ENCODE data around the gene LTB4R2.

The LTB4R2 gene

GRCh38 chr14:24266344-24267244 lies 43.3 kb upstream of the LTB4R2 start:
- TF ChIP-seq POLR2A (IDR thresholded peaks at IDR 0.05; ENCODE audit: low read depth, low read length) = no peak
- DNase-seq (ENCODE audit: insufficient read length, low spot score) (no peak), FAIRE-seq (no peak)

- DNase-seq (ENCODE audit: insufficient read length, low spot score) (no peak), FAIRE-seq (no peak)
- TF ChIP-seq POU2F2 (IDR thresholded peaks at IDR 0.05; ENCODE audit: low read depth, low read length) (no peak), SPI1 (IDR thresholded peaks at IDR 0.05; ENCODE audit: low read depth, low read length) (no peak), TAF1 (IDR thresholded peaks at IDR 0.05; ENCODE audit: low read depth, low read length) (no peak), POLR2A (IDR thresholded peaks at IDR 0.05; ENCODE audit: low read depth, low read length) (no peak), POLR2AphosphoS5 (IDR thresholded peaks at IDR 0.05; ENCODE audit: low read depth, low read length) (no peak), PAX5 (IDR thresholded peaks at IDR 0.05; ENCODE audit: insufficient read depth, low read length, severe bottlenecking) (no peak)
Measured at GRCh38 chr14:24267516-24267915, 42.4 kb upstream of the LTB4R2 start.

GRCh38 chr14:24268225-24268624 lies 41.7 kb upstream of the LTB4R2 start:
- FAIRE-seq (no peak), DNase-seq (ENCODE audit: insufficient read length, low spot score) (no peak)

GRCh38 chr14:24269368-24269767 lies 40.6 kb upstream of the LTB4R2 start:
- DNase-seq (ENCODE audit: insufficient read length, low spot score) = no peak
- no peak for FAIRE-seq
- TF ChIP-seq TAF1 (IDR thresholded peaks at IDR 0.05; ENCODE audit: low read depth, low read length) (no peak), POLR2AphosphoS5 (IDR thresholded peaks at IDR 0.05; ENCODE audit: low read depth, low read length) (no peak), PAX5 (IDR thresholded peaks at IDR 0.05; ENCODE audit: insufficient read depth, low read length, severe bottlenecking) (no peak), POU2F2 (IDR thresholded peaks at IDR 0.05; ENCODE audit: low read depth, low read length) (no peak)

More at GRCh38 chr14:24268225-24268624, 41.7 kb upstream of the LTB4R2 start:
- no peak for TF ChIP-seq PAX5 (IDR thresholded peaks at IDR 0.05; ENCODE audit: insufficient read depth, low read length, severe bottlenecking)
- no peak for TF ChIP-seq POU2F2 (IDR thresholded peaks at IDR 0.05; ENCODE audit: low read depth, low read length)
- TF ChIP-seq POLR2AphosphoS5 (IDR thresholded peaks at IDR 0.05; ENCODE audit: low read depth, low read length) = no peak
- no peak for TF ChIP-seq SPI1 (IDR thresholded peaks at IDR 0.05; ENCODE audit: low read depth, low read length)
- TF ChIP-seq POLR2A (IDR thresholded peaks at IDR 0.05; ENCODE audit: low read depth, low read length) = no peak
- TF ChIP-seq TAF1 (IDR thresholded peaks at IDR 0.05; ENCODE audit: low read depth, low read length) = no peak

GRCh38 chr14:24269910-24270536 lies 39.9 kb upstream of the LTB4R2 start:
- TF ChIP-seq POLR2AphosphoS5 (IDR thresholded peaks at IDR 0.05; ENCODE audit: low read depth, low read length) = no peak
- TF ChIP-seq TAF1 (IDR thresholded peaks at IDR 0.05; ENCODE audit: low read depth, low read length) = no peak
- no peak for TF ChIP-seq POLR2A (IDR thresholded peaks at IDR 0.05; ENCODE audit: low read depth, low read length)
- no peak for TF ChIP-seq PAX5 (IDR thresholded peaks at IDR 0.05; ENCODE audit: insufficient read depth, low read length, severe bottlenecking)
- no peak for TF ChIP-seq SPI1 (IDR thresholded peaks at IDR 0.05; ENCODE audit: low read depth, low read length)
- no peak for TF ChIP-seq POU2F2 (IDR thresholded peaks at IDR 0.05; ENCODE audit: low read depth, low read length)
- FAIRE-seq (no peak), DNase-seq (ENCODE audit: insufficient read length, low spot score) (no peak)

GRCh38 chr14:24270537-24271133 lies 39.3 kb upstream of the LTB4R2 start:
- TF ChIP-seq POU2F2 (IDR thresholded peaks at IDR 0.05; ENCODE audit: low read depth, low read length) = no peak
- no peak for TF ChIP-seq TAF1 (IDR thresholded peaks at IDR 0.05; ENCODE audit: low read depth, low read length)
- no peak for TF ChIP-seq SPI1 (IDR thresholded peaks at IDR 0.05; ENCODE audit: low read depth, low read length)
- TF ChIP-seq PAX5 (IDR thresholded peaks at IDR 0.05; ENCODE audit: insufficient read depth, low read length, severe bottlenecking) = no peak
- TF ChIP-seq POLR2AphosphoS5 (IDR thresholded peaks at IDR 0.05; ENCODE audit: low read depth, low read length) = no peak
- no peak for TF ChIP-seq POLR2A (IDR thresholded peaks at IDR 0.05; ENCODE audit: low read depth, low read length)
- no peak for DNase-seq (ENCODE audit: insufficient read length, low spot score)
- no peak for FAIRE-seq

GRCh38 chr14:24271134-24271833 lies 38.7 kb upstream of the LTB4R2 start, which contains the start of gene RABGGTA:
Gene RABGGTA (minus strand): TSS chr14:24271597. CDS start chr14:24271115, 482 bp downstream.
- DNase-seq (ENCODE audit: insufficient read length, low spot score) (peak; percentile 97), FAIRE-seq (peak; percentile 95)
- TF ChIP-seq PAX5 (IDR thresholded peaks at IDR 0.05; ENCODE audit: insufficient read depth, low read length, severe bottlenecking) = peak; percentile 33
- no peak for TF ChIP-seq POLR2AphosphoS5 (IDR thresholded peaks at IDR 0.05; ENCODE audit: low read depth, low read length)
- peak; percentile 79; the same call in 1 of the 2 replicates for TF ChIP-seq POLR2A (IDR thresholded peaks at IDR 0.05; ENCODE audit: low read depth, low read length)
- TF ChIP-seq TAF1 (IDR thresholded peaks at IDR 0.05; ENCODE audit: low read depth, low read length) = no peak; the same call in 1 of the 2 replicates
- 0 out of 2 replicates have a peak, but pooled peaks have one; percentile 22 for TF ChIP-seq POU2F2 (IDR thresholded peaks at IDR 0.05; ENCODE audit: low read depth, low read length)
- TF ChIP-seq SPI1 (IDR thresholded peaks at IDR 0.05; ENCODE audit: low read depth, low read length) = no peak

- DNase-seq (ENCODE audit: insufficient read length, low spot score) (no peak), FAIRE-seq (no peak)
- no peak for TF ChIP-seq POLR2AphosphoS5 (IDR thresholded peaks at IDR 0.05; ENCODE audit: low read depth, low read length)
Measured at GRCh38 chr14:24271834-24272263, 38.1 kb upstream of the LTB4R2 start.

- no peak for FAIRE-seq
- no peak for TF ChIP-seq SPI1 (IDR thresholded peaks at IDR 0.05; ENCODE audit: low read depth, low read length)
- no peak for TF ChIP-seq TAF1 (IDR thresholded peaks at IDR 0.05; ENCODE audit: low read depth, low read length)
- no peak for TF ChIP-seq PAX5 (IDR thresholded peaks at IDR 0.05; ENCODE audit: insufficient read depth, low read length, severe bottlenecking)
- TF ChIP-seq POU2F2 (IDR thresholded peaks at IDR 0.05; ENCODE audit: low read depth, low read length) = no peak
- no peak for TF ChIP-seq POLR2AphosphoS5 (IDR thresholded peaks at IDR 0.05; ENCODE audit: low read depth, low read length)
- TF ChIP-seq POLR2A (IDR thresholded peaks at IDR 0.05; ENCODE audit: low read depth, low read length) = no peak
Measured at GRCh38 chr14:24272467-24272866, 37.5 kb upstream of the LTB4R2 start.

More at GRCh38 chr14:24272467-24272866, 37.5 kb upstream of the LTB4R2 start:
- DNase-seq (ENCODE audit: insufficient read length, low spot score) = no peak

All from GM12891 (cell line).